ENCODE results near the gene FBXL14. TPM values are rescaled to one million over a fixed set of nuclear protein-coding genes. Genes with fewer than 3 reads are reported as not detected.

Gene FBXL14
- total and polyA plus RNA-seq, 9 of the 15 experiments (the other 6 are each of a cell fraction or from before 2014, with no cell fraction given) = 0.13 to 9.8 (median 3.3) TPM

- TF ChIP-seq SIX5 (IDR thresholded peaks at IDR 0.05; ENCODE audit: borderline replicate concordance in 1 of 2, insufficient read depth in 1 of 2, low read depth in 1 of 2, low read length in 2 of 2) = no peak
- 0 out of 2 replicates have a peak, but pooled peaks have one; percentile 29 for TF ChIP-seq ZNF766 (CRISPR knock-in tag; conservative IDR thresholded peaks at IDR 0.05)
- TF ChIP-seq GTF2B (IDR thresholded peaks at IDR 0.05; ENCODE audit: extremely low read depth, insufficient read length) = no peak
- TF ChIP-seq ZNF444 (CRISPR knock-in tag; IDR thresholded peaks at IDR 0.05) = no peak
- TF ChIP-seq, protein P1, sequence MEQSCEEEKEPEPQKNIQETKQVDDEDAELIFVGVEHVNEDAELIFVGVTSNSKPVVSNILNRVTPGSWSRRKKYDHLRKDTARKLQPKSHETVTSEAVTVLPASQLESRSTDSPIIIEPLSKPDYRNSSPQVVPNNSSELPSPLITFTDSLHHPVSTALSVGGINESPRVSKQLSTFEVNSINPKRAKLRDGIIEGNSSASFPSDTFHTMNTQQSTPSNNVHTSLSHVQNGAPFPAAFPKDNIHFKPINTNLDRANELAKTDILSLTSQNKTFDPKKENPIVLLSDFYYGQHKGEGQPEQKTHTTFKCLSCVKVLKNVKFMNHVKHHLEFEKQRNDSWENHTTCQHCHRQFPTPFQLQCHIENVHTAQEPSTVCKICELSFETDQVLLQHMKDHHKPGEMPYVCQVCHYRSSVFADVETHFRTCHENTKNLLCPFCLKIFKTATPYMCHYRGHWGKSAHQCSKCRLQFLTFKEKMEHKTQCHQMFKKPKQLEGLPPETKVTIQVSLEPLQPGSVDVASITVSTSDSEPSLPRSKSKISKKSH (CRISPR knock-in tag; IDR thresholded peaks at IDR 0.05) = no peak
- no peak for TF ChIP-seq ZNF121 (CRISPR knock-in tag; conservative IDR thresholded peaks at IDR 0.05)
- TF ChIP-seq IRF2 (CRISPR knock-in tag; IDR thresholded peaks at IDR 0.05) = no peak
- TF ChIP-seq MCM7 (IDR thresholded peaks at IDR 0.05) = no peak
- TF ChIP-seq MYC (IDR thresholded peaks at IDR 0.05; ENCODE audit: low read depth, low read length) = no peak
- TF ChIP-seq MYC (CRISPR knock-in tag; IDR thresholded peaks at IDR 0.05; ENCODE audit: borderline replicate concordance, low read depth) = no peak
- TF ChIP-seq, protein P2, sequence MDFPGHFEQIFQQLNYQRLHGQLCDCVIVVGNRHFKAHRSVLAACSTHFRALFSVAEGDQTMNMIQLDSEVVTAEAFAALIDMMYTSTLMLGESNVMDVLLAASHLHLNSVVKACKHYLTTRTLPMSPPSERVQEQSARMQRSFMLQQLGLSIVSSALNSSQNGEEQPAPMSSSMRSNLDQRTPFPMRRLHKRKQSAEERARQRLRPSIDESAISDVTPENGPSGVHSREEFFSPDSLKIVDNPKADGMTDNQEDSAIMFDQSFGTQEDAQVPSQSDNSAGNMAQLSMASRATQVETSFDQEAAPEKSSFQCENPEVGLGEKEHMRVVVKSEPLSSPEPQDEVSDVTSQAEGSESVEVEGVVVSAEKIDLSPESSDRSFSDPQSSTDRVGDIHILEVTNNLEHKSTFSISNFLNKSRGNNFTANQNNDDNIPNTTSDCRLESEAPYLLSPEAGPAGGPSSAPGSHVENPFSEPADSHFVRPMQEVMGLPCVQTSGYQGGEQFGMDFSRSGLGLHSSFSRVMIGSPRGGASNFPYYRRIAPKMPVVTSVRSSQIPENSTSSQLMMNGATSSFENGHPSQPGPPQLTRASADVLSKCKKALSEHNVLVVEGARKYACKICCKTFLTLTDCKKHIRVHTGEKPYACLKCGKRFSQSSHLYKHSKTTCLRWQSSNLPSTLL (IDR thresholded peaks at IDR 0.05) = no peak
- no peak for TF ChIP-seq PHF21A (IDR thresholded peaks at IDR 0.05; ENCODE audit: borderline replicate concordance, low read depth)
- TF ChIP-seq, protein P3, sequence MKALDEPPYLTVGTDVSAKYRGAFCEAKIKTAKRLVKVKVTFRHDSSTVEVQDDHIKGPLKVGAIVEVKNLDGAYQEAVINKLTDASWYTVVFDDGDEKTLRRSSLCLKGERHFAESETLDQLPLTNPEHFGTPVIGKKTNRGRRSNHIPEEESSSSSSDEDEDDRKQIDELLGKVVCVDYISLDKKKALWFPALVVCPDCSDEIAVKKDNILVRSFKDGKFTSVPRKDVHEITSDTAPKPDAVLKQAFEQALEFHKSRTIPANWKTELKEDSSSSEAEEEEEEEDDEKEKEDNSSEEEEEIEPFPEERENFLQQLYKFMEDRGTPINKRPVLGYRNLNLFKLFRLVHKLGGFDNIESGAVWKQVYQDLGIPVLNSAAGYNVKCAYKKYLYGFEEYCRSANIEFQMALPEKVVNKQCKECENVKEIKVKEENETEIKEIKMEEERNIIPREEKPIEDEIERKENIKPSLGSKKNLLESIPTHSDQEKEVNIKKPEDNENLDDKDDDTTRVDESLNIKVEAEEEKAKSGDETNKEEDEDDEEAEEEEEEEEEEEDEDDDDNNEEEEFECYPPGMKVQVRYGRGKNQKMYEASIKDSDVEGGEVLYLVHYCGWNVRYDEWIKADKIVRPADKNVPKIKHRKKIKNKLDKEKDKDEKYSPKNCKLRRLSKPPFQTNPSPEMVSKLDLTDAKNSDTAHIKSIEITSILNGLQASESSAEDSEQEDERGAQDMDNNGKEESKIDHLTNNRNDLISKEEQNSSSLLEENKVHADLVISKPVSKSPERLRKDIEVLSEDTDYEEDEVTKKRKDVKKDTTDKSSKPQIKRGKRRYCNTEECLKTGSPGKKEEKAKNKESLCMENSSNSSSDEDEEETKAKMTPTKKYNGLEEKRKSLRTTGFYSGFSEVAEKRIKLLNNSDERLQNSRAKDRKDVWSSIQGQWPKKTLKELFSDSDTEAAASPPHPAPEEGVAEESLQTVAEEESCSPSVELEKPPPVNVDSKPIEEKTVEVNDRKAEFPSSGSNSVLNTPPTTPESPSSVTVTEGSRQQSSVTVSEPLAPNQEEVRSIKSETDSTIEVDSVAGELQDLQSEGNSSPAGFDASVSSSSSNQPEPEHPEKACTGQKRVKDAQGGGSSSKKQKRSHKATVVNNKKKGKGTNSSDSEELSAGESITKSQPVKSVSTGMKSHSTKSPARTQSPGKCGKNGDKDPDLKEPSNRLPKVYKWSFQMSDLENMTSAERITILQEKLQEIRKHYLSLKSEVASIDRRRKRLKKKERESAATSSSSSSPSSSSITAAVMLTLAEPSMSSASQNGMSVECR (CRISPR knock-in tag; IDR thresholded peaks at IDR 0.05) = no peak
- no peak for TF ChIP-seq GTF2A2 (tag; IDR thresholded peaks at IDR 0.05)
- no peak for TF ChIP-seq MIER1 (IDR thresholded peaks at IDR 0.05; ENCODE audit: low read depth)
- TF ChIP-seq RBM22 (IDR thresholded peaks at IDR 0.05; ENCODE audit: low read depth, low read length, poor library complexity, severe bottlenecking) = no peak
- TF ChIP-seq HMGN3 (IDR thresholded peaks at IDR 0.05; ENCODE audit: borderline replicate concordance, extremely low read depth, insufficient read length, low read depth, low read length) = peak; percentile 41
Observed at GRCh38 chr12:1606021-1606622, 11.7 kb upstream of the FBXL14 start (continued).
